ENCODE results near the gene SLAMF1. TPM values are rescaled to one million over a fixed set of nuclear protein-coding genes. Genes with fewer than 3 reads are reported as not detected.

SLAMF1 gene
- total RNA-seq, 4 donors from 2014 or later: 1.1 to 2.2 (median 1.7) TPM; not detected in 1

- no peak for DNase-seq
- H3K36me3 ChIP-seq: peaks cover 0 to 3% (median 0%) of the 10 kb centered on the region in 3 donors
- H3K27me3 ChIP-seq: peaks cover 0 to 11% (median 0%) of the 10 kb centered on the region in 4 donors
- 83 to 92% methylated on average over 1 to 3 of the region's 3 CpGs for WGBS, 2 donors
- no peaks in the 10 kb centered on the region for H3K9me3 ChIP-seq
- no peak overlapping the region for H3K4me3 ChIP-seq
- no peak overlapping the region for H3K27ac ChIP-seq
- H3K4me1 ChIP-seq: peaks cover 7 to 24% (median 8%) of the 10 kb centered on the region in 3 donors
- intact Hi-C loops (cut with DNase I): no loop called here
- TF ChIP-seq POLR2A (IDR thresholded peaks at IDR 0.05): no peak
- no peak for TF ChIP-seq CTCF (IDR thresholded peaks at IDR 0.05)
Measured at GRCh38 chr1:160681891-160682140, 35.0 kb upstream of the SLAMF1 start.

GRCh38 chr1:160681066-160681890 lies 34.4 kb upstream of the SLAMF1 start:
- Histone ChIP-seq H3K36me3 (peaks cover 0 to 3% (median 0%) of the 10 kb centered on the region in 3 donors), H3K27ac (no peak overlapping the region), H3K4me3 (no peak overlapping the region), H3K4me1 (peaks cover 7 to 24% (median 8%) of the 10 kb centered on the region in 3 donors), H3K9me3 (no peaks in the 10 kb centered on the region), H3K27me3 (peaks cover 0 to 11% (median 0%) of the 10 kb centered on the region in 4 donors)
- intact Hi-C loops (cut with DNase I): no loop called here
- DNase-seq: peak; percentile 44
- 29 to 56% methylated on average over 5 to 8 of the region's 10 CpGs for WGBS, 2 donors
- TF ChIP-seq POLR2A (IDR thresholded peaks at IDR 0.05) (no peak), CTCF (IDR thresholded peaks at IDR 0.05) (peak; percentile 61 to 95 (median 86))

- H3K9me3 ChIP-seq: no peaks in the 10 kb centered on the region
- DNase-seq: no peak
- H3K4me3 ChIP-seq: no peak overlapping the region
- H3K27me3 ChIP-seq: peaks cover 0 to 11% (median 0%) of the 10 kb centered on the region in 4 donors
- TF ChIP-seq POLR2A (IDR thresholded peaks at IDR 0.05): no peak
- TF ChIP-seq CTCF (IDR thresholded peaks at IDR 0.05): no peak
- peaks cover 0 to 3% (median 0%) of the 10 kb centered on the region in 3 donors for H3K36me3 ChIP-seq
- intact Hi-C loops (cut with DNase I): no loop called here
- peaks cover 8 to 30% (median 11%) of the 10 kb centered on the region in 3 donors for H3K4me1 ChIP-seq
- no peak overlapping the region for H3K27ac ChIP-seq
- WGBS, 2 donors: 87 to 94% methylated on average over 8 of the region's 8 CpGs
Measured at GRCh38 chr1:160680399-160680798, 33.6 kb upstream of the SLAMF1 start.

GRCh38 chr1:160679893-160680292 lies 33.0 kb upstream of the SLAMF1 start:
- Histone ChIP-seq H3K27me3 (peaks cover 0 to 11% (median 0%) of the 10 kb centered on the region in 4 donors), H3K4me3 (no peak overlapping the region), H3K9me3 (no peaks in the 10 kb centered on the region), H3K4me1 (peaks cover 8 to 35% (median 16%) of the 10 kb centered on the region in 3 donors), H3K36me3 (peaks cover 0 to 3% (median 0%) of the 10 kb centered on the region in 3 donors), H3K27ac (no peak overlapping the region)
- intact Hi-C loops (cut with DNase I): loop anchor here (10.0 kb wide), 2 partner anchors 155 to 275 kb away; partner anchors contain the start of gene ITLN2
- no peak for DNase-seq
- TF ChIP-seq CTCF (IDR thresholded peaks at IDR 0.05) (no peak), POLR2A (IDR thresholded peaks at IDR 0.05) (no peak)
- 68 to 74% methylated on average over 3 of the region's 3 CpGs for WGBS, 2 donors

- intact Hi-C loops (cut with DNase I): loop anchor here (10.0 kb wide), 2 partner anchors 158 to 278 kb away; partner anchors contain the start of gene ITLN2
- no peak for DNase-seq
- Histone ChIP-seq H3K27ac (no peak overlapping the region), H3K27me3 (peaks cover 0 to 11% (median 0%) of the 10 kb centered on the region in 4 donors), H3K4me1 (peaks cover 10 to 36% (median 11%) of the 10 kb centered on the region in 3 donors), H3K36me3 (peaks cover 0 to 3% (median 0%) of the 10 kb centered on the region in 3 donors), H3K9me3 (no peaks in the 10 kb centered on the region), H3K4me3 (no peak overlapping the region)
- TF ChIP-seq POLR2A (IDR thresholded peaks at IDR 0.05) (no peak), CTCF (IDR thresholded peaks at IDR 0.05) (no peak)
- WGBS, 2 donors: 63 to 67% methylated on average over 11 to 12 of the region's 13 CpGs
Measured at GRCh38 chr1:160676869-160677597, 30.2 kb upstream of the SLAMF1 start.
